ENCODE measurements around the gene PPFIA1.

The PPFIA1 gene

GRCh38 chr11:70233034-70233433, 37.5 kb upstream of the PPFIA1 start:
- Histone ChIP-seq H3K14ac (ENCODE audit: low read length) (no peak overlapping the region), H3K9me3 (ENCODE audit: insufficient read depth, low read depth, low read length) (no peaks in the 10 kb centered on the region), H4K12ac (ENCODE audit: low read depth, low read length) (no peak overlapping the region), H2AFZ (ENCODE audit: insufficient read depth, low read length, poor library complexity) (no peak overlapping the region), H4K8ac (ENCODE audit: low read depth, low read length) (no peak overlapping the region), H4K91ac (ENCODE audit: low read depth, low read length) (no peak overlapping the region), H3K79me2 (ENCODE audit: control insufficient read depth, insufficient read depth, low read length, poor library complexity) (no peaks in the 10 kb centered on the region), H3K27me3 (ENCODE audit: insufficient read depth, low read length) (no peaks in the 10 kb centered on the region), H3K18ac (ENCODE audit: low read length) (no peak overlapping the region), H3K4ac (ENCODE audit: low read depth, low read length) (no peak overlapping the region), H2BK120ac (ENCODE audit: insufficient read depth, low read length, poor library complexity) (no peak overlapping the region), H3K79me1 (ENCODE audit: low read length) (no peaks in the 10 kb centered on the region), H3K27ac (ENCODE audit: low read depth, low read length) (no peak overlapping the region), H3K4me2 (ENCODE audit: low read length) (no peak overlapping the region), H2BK12ac (ENCODE audit: low read length) (no peak overlapping the region), H2AK5ac (ENCODE audit: low read length) (no peak overlapping the region), H2BK5ac (ENCODE audit: low read depth, low read length, poor library complexity) (no peak overlapping the region), H3K9ac (ENCODE audit: low read length) (no peak overlapping the region), H3K4me3 (ENCODE audit: low read depth, low read length) (no peak overlapping the region), H3K36me3 (ENCODE audit: control insufficient read depth in 1 of 2, insufficient read depth in 2 of 2, low read length in 2 of 2) (no peaks in the 10 kb centered on the region), H3K23ac (ENCODE audit: low read length) (no peak overlapping the region), H3K4me1 (ENCODE audit: control insufficient read depth in 1 of 2, insufficient read depth in 2 of 2, low read length in 2 of 2) (no peaks in the 10 kb centered on the region)
- no peak for DNase-seq

- no peak overlapping the region for H3K23ac ChIP-seq (ENCODE audit: low read length)
- H3K79me2 ChIP-seq (ENCODE audit: control insufficient read depth, insufficient read depth, low read length, poor library complexity): no peaks in the 10 kb centered on the region
- H4K91ac ChIP-seq (ENCODE audit: low read depth, low read length): no peak overlapping the region
- H4K12ac ChIP-seq (ENCODE audit: low read depth, low read length): no peak overlapping the region
- no peaks in the 10 kb centered on the region for H3K9me3 ChIP-seq (ENCODE audit: insufficient read depth, low read depth, low read length)
- no CpG with 5 or more reads among the region's 11 CpGs for WGBS (ENCODE audit: extremely low coverage, insufficient coverage, insufficient read length)
- peak; percentile 90 to 94 for DNase-seq
- no peaks in the 10 kb centered on the region for H3K4me1 ChIP-seq (ENCODE audit: control insufficient read depth in 1 of 2, insufficient read depth in 2 of 2, low read length in 2 of 2)
- no peak overlapping the region for H3K27ac ChIP-seq (ENCODE audit: low read depth, low read length)
- H3K9ac ChIP-seq (ENCODE audit: low read length): no peak overlapping the region
- H2BK120ac ChIP-seq (ENCODE audit: insufficient read depth, low read length, poor library complexity): no peak overlapping the region
- H3K4me2 ChIP-seq (ENCODE audit: low read length): no peak overlapping the region
- no peak overlapping the region for H2BK12ac ChIP-seq (ENCODE audit: low read length)
- H3K14ac ChIP-seq (ENCODE audit: low read length): no peak overlapping the region
- H3K4me3 ChIP-seq (ENCODE audit: low read depth, low read length): no peak overlapping the region
- H3K4ac ChIP-seq (ENCODE audit: low read depth, low read length): no peak overlapping the region
- H3K27me3 ChIP-seq (ENCODE audit: insufficient read depth, low read length): no peaks in the 10 kb centered on the region
- H3K18ac ChIP-seq (ENCODE audit: low read length): no peak overlapping the region
- no peaks in the 10 kb centered on the region for H3K36me3 ChIP-seq (ENCODE audit: control insufficient read depth in 1 of 2, insufficient read depth in 2 of 2, low read length in 2 of 2)
- no peak overlapping the region for H2AK5ac ChIP-seq (ENCODE audit: low read length)
- H3K79me1 ChIP-seq (ENCODE audit: low read length): no peaks in the 10 kb centered on the region
- H4K8ac ChIP-seq (ENCODE audit: low read depth, low read length): no peak overlapping the region
- H2AFZ ChIP-seq (ENCODE audit: insufficient read depth, low read length, poor library complexity): no peak overlapping the region
- H2BK5ac ChIP-seq (ENCODE audit: low read depth, low read length, poor library complexity): no peak overlapping the region
These were observed 37.0 kb upstream of the PPFIA1 start for GRCh38 chr11:70233511-70233934.

DNA sequence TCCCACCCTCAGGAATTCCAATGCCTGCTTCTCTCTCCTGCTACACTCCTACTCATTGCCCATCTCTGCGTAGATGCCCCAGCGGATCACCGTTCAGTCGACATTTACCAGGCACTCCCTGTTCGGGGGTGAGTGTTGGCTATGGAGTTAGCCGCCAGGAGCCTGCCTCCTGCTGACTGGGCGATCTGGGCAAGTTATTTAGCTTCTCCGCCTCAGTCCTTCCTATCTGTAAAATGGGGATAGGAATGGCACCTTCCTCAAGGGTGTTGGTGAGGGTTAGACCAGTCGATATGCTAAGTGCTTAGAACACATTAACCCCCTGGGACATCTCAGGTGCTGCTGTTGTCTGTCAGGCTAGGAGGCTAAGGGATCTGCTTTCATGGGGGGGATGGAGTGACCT, 36.5 kb upstream of the PPFIA1 start:
- no peaks in the 10 kb centered on the region for H3K79me1 ChIP-seq (ENCODE audit: low read length)
- no peak overlapping the region for H3K27ac ChIP-seq (ENCODE audit: low read depth, low read length)
- no peaks in the 10 kb centered on the region for H3K9me3 ChIP-seq (ENCODE audit: insufficient read depth, low read depth, low read length)
- no peaks in the 10 kb centered on the region for H3K36me3 ChIP-seq (ENCODE audit: control insufficient read depth in 1 of 2, insufficient read depth in 2 of 2, low read length in 2 of 2)
- H3K18ac ChIP-seq (ENCODE audit: low read length): no peak overlapping the region
- H3K79me2 ChIP-seq (ENCODE audit: control insufficient read depth, insufficient read depth, low read length, poor library complexity): no peaks in the 10 kb centered on the region
- H3K14ac ChIP-seq (ENCODE audit: low read length): no peak overlapping the region
- H2AK5ac ChIP-seq (ENCODE audit: low read length): no peak overlapping the region
- no peaks in the 10 kb centered on the region for H3K4me1 ChIP-seq (ENCODE audit: control insufficient read depth in 1 of 2, insufficient read depth in 2 of 2, low read length in 2 of 2)
- H3K4me3 ChIP-seq (ENCODE audit: low read depth, low read length): no peak overlapping the region
- no peak overlapping the region for H3K9ac ChIP-seq (ENCODE audit: low read length)
- no peaks in the 10 kb centered on the region for H3K27me3 ChIP-seq (ENCODE audit: insufficient read depth, low read length)
- H2BK120ac ChIP-seq (ENCODE audit: insufficient read depth, low read length, poor library complexity): no peak overlapping the region
- no peak overlapping the region for H2AFZ ChIP-seq (ENCODE audit: insufficient read depth, low read length, poor library complexity)
- H4K91ac ChIP-seq (ENCODE audit: low read depth, low read length): no peak overlapping the region
- H3K23ac ChIP-seq (ENCODE audit: low read length): no peak overlapping the region
- H3K4me2 ChIP-seq (ENCODE audit: low read length): no peak overlapping the region
- H2BK5ac ChIP-seq (ENCODE audit: low read depth, low read length, poor library complexity): no peak overlapping the region
- no peak overlapping the region for H3K4ac ChIP-seq (ENCODE audit: low read depth, low read length)
- no peak overlapping the region for H4K8ac ChIP-seq (ENCODE audit: low read depth, low read length)
- no peak for DNase-seq
- H2BK12ac ChIP-seq (ENCODE audit: low read length): no peak overlapping the region
- WGBS (ENCODE audit: extremely low coverage, insufficient coverage, insufficient read length): no CpG with 5 or more reads among the region's 9 CpGs
- H4K12ac ChIP-seq (ENCODE audit: low read depth, low read length): no peak overlapping the region

DNA sequence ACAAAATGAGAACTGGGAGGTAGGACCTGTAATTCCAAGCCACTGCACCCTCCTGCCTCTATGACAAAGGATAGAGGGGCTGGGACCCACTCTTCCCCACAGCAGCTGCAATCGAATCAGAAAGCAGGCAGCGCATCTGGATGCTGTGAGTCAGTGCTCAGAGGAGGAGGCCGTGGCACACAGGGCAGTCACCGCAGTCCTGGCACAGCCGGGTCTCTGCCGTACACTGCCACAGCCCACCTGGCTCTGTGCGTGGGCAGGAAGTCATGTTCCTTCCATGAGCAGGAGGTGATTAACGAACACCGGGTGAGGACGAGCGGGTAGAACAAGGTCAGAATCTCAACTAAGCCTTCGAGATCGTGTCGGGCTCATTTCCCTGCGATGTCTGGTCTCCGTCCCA, 30.2 kb upstream of the PPFIA1 start:
- Histone ChIP-seq H3K4me3 (ENCODE audit: low read depth, low read length) (no peak overlapping the region), H3K14ac (ENCODE audit: low read length) (no peak overlapping the region), H3K9me3 (ENCODE audit: insufficient read depth, low read depth, low read length) (no peaks in the 10 kb centered on the region), H3K18ac (ENCODE audit: low read length) (no peak overlapping the region), H3K4me2 (ENCODE audit: low read length) (no peak overlapping the region), H3K27ac (ENCODE audit: low read depth, low read length) (no peak overlapping the region), H3K79me1 (ENCODE audit: low read length) (peaks cover 3% of the 10 kb centered on the region), H3K4me1 (ENCODE audit: control insufficient read depth in 1 of 2, insufficient read depth in 2 of 2, low read length in 2 of 2) (peaks cover 3 to 16% of the 10 kb centered on the region in 2 experiments), H3K79me2 (ENCODE audit: control insufficient read depth, insufficient read depth, low read length, poor library complexity) (no peaks in the 10 kb centered on the region), H3K4ac (ENCODE audit: low read depth, low read length) (no peak overlapping the region), H2BK120ac (ENCODE audit: insufficient read depth, low read length, poor library complexity) (no peak overlapping the region), H3K23ac (ENCODE audit: low read length) (no peak overlapping the region), H2BK12ac (ENCODE audit: low read length) (no peak overlapping the region), H4K8ac (ENCODE audit: low read depth, low read length) (no peak overlapping the region), H3K9ac (ENCODE audit: low read length) (no peak overlapping the region), H4K91ac (ENCODE audit: low read depth, low read length) (no peak overlapping the region), H3K27me3 (ENCODE audit: insufficient read depth, low read length) (no peaks in the 10 kb centered on the region), H2AFZ (ENCODE audit: insufficient read depth, low read length, poor library complexity) (no peak overlapping the region), H3K36me3 (ENCODE audit: control insufficient read depth in 1 of 2, insufficient read depth in 2 of 2, low read length in 2 of 2) (no peaks in the 10 kb centered on the region), H2AK5ac (ENCODE audit: low read length) (no peak overlapping the region), H2BK5ac (ENCODE audit: low read depth, low read length, poor library complexity) (no peak overlapping the region), H4K12ac (ENCODE audit: low read depth, low read length) (no peak overlapping the region)
- WGBS (ENCODE audit: extremely low coverage, insufficient coverage, insufficient read length): no CpG with 5 or more reads among the region's 16 CpGs
- no peak for DNase-seq

Measured in trophoblast cell (in vitro differentiated cells and primary cell).